Measurements from ENCODE around the gene FBXO38. TPM values are rescaled to one million over a fixed set of nuclear protein-coding genes. Genes with fewer than 3 reads are reported as not detected.
A peak's percentile ranks its signal among the peaks of the same experiment; 100 is the strongest.

Gene FBXO38
- total RNA-seq, 1 donor from 2014 or later, result 64.6 TPM

- no peaks in the 10 kb centered on the region for H3K27me3 Mint-ChIP-seq (ENCODE audit: insufficient read depth, low read depth)
- H3K4me3 ChIP-seq, result no peak overlapping the region
- no peaks in the 10 kb centered on the region for H4K20me1 ChIP-seq (ENCODE audit: low read depth)
- no peak for DNase-seq (ENCODE audit: low spot score)
- no peaks in the 10 kb centered on the region for H3K79me2 ChIP-seq (ENCODE audit: low read depth)
- TF ChIP-seq EZH2phosphoT487 (IDR thresholded peaks at IDR 0.05) (no peak), EZH2 (IDR thresholded peaks at IDR 0.05) (no peak)
- TF ChIP-seq, protein P1, sequence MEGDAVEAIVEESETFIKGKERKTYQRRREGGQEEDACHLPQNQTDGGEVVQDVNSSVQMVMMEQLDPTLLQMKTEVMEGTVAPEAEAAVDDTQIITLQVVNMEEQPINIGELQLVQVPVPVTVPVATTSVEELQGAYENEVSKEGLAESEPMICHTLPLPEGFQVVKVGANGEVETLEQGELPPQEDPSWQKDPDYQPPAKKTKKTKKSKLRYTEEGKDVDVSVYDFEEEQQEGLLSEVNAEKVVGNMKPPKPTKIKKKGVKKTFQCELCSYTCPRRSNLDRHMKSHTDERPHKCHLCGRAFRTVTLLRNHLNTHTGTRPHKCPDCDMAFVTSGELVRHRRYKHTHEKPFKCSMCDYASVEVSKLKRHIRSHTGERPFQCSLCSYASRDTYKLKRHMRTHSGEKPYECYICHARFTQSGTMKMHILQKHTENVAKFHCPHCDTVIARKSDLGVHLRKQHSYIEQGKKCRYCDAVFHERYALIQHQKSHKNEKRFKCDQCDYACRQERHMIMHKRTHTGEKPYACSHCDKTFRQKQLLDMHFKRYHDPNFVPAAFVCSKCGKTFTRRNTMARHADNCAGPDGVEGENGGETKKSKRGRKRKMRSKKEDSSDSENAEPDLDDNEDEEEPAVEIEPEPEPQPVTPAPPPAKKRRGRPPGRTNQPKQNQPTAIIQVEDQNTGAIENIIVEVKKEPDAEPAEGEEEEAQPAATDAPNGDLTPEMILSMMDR (IDR thresholded peaks at IDR 0.05), result no peak
- no peaks in the 10 kb centered on the region for H3K36me3 ChIP-seq
- no peak overlapping the region for H3K4me3 Mint-ChIP-seq
- H3K27me3 ChIP-seq, result no peaks in the 10 kb centered on the region
- peaks cover 7% of the 10 kb centered on the region for H3K9me3 ChIP-seq (ENCODE audit: low read depth)
- H3F3A ChIP-seq (ENCODE audit: low read depth), result peaks cover 4% of the 10 kb centered on the region
- H3K9ac ChIP-seq, result no peak overlapping the region
- H3K4me2 ChIP-seq, result no peak overlapping the region
- peaks cover 4% of the 10 kb centered on the region for H3K4me1 Mint-ChIP-seq
- H3K36me3 Mint-ChIP-seq, result peaks cover 8% of the 10 kb centered on the region
- no peak overlapping the region for H3K27ac ChIP-seq
- peaks cover 8% of the 10 kb centered on the region for H3K9me3 Mint-ChIP-seq
- H3K27ac Mint-ChIP-seq, result no peak overlapping the region
- no peak overlapping the region for H2AFZ ChIP-seq (replicated peaks)
- H3K4me1 ChIP-seq, result peaks cover 12% of the 10 kb centered on the region
Measured at GRCh38 chr5:148368299-148368698, 15.5 kb upstream of the FBXO38 start.

DNA sequence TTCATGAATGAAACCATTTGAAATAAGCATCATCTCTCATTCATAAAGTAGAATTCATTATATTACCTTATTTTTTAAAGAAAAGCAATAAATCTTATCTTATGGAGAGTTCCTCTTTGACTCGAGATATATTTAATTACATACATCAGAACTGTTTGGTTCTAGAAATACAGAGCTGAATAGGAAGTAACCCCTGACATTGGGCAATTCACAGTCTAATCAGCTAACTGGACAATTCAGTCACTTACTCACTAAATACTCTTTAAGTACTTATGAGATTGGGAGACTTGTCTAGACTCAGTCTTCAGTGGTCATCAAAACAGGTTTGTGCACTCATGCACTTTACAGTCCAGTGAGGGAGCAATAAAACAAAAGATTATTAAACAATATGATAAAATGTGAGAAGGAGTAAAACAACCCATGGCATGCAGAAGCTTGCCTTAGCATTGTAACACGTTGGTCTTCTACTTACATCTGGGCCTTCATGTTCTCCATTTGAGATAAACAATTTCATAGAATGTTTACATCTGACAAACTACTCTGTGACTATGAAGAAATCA is 11.5 kb upstream of the FBXO38 start:
- Histone ChIP-seq H4K20me1 (ENCODE audit: low read depth) (no peaks in the 10 kb centered on the region), H3K27ac (no peak overlapping the region), H3K4me2 (peak overlapping the region; percentile 10), H3K4me3 (no peak overlapping the region), H3F3A (ENCODE audit: low read depth) (peaks cover 4% of the 10 kb centered on the region), H3K9me3 (ENCODE audit: low read depth) (peaks cover 7% of the 10 kb centered on the region), H2AFZ (replicated peaks) (no peak overlapping the region), H3K79me2 (ENCODE audit: low read depth) (no peaks in the 10 kb centered on the region), H3K36me3 (no peaks in the 10 kb centered on the region), H3K9ac (no peak overlapping the region), H3K4me1 (peaks cover 15% of the 10 kb centered on the region), H3K27me3 (no peaks in the 10 kb centered on the region)
- no peak overlapping the region for H3K27ac Mint-ChIP-seq
- no peak for DNase-seq (ENCODE audit: low spot score)
- H3K4me1 Mint-ChIP-seq, result peaks cover 6% of the 10 kb centered on the region
- no peak overlapping the region for H3K4me3 Mint-ChIP-seq
- TF ChIP-seq, protein P1 (IDR thresholded peaks at IDR 0.05), result no peak
- TF ChIP-seq EZH2phosphoT487 (IDR thresholded peaks at IDR 0.05) (no peak), EZH2 (IDR thresholded peaks at IDR 0.05) (no peak)
- peaks cover 8% of the 10 kb centered on the region for H3K36me3 Mint-ChIP-seq
- peaks cover 8% of the 10 kb centered on the region for H3K9me3 Mint-ChIP-seq
- no peaks in the 10 kb centered on the region for H3K27me3 Mint-ChIP-seq (ENCODE audit: insufficient read depth, low read depth)

GRCh38 chr5:148372893-148373292 is 10.9 kb upstream of the FBXO38 start:
- H3K4me3 Mint-ChIP-seq, result no peak overlapping the region
- Histone ChIP-seq H3K4me3 (no peak overlapping the region), H3K4me1 (peaks cover 15% of the 10 kb centered on the region), H3K9ac (no peak overlapping the region), H3K27ac (no peak overlapping the region), H3K4me2 (peak overlapping the region; percentile 10), H3K79me2 (ENCODE audit: low read depth) (no peaks in the 10 kb centered on the region), H3F3A (ENCODE audit: low read depth) (peaks cover 4% of the 10 kb centered on the region), H2AFZ (replicated peaks) (no peak overlapping the region), H4K20me1 (ENCODE audit: low read depth) (no peaks in the 10 kb centered on the region), H3K27me3 (no peaks in the 10 kb centered on the region), H3K36me3 (no peaks in the 10 kb centered on the region), H3K9me3 (ENCODE audit: low read depth) (peaks cover 7% of the 10 kb centered on the region)
- TF ChIP-seq EZH2 (IDR thresholded peaks at IDR 0.05) (no peak), EZH2phosphoT487 (IDR thresholded peaks at IDR 0.05) (peak; percentile 51)
- TF ChIP-seq, protein P1 (IDR thresholded peaks at IDR 0.05), result no peak
- H3K9me3 Mint-ChIP-seq, result peaks cover 8% of the 10 kb centered on the region
- H3K4me1 Mint-ChIP-seq, result peaks cover 6% of the 10 kb centered on the region
- peak; percentile 27 for DNase-seq (ENCODE audit: low spot score)
- peaks cover 8% of the 10 kb centered on the region for H3K36me3 Mint-ChIP-seq
- no peaks in the 10 kb centered on the region for H3K27me3 Mint-ChIP-seq (ENCODE audit: insufficient read depth, low read depth)
- H3K27ac Mint-ChIP-seq, result no peak overlapping the region
